Transverse colon (tissue), 4 donors: ENCODE data around the gene ACTR3. TPM values are rescaled to one million over a fixed set of nuclear protein-coding genes. Genes with fewer than 3 reads are reported as not detected.
A peak's percentile ranks its signal among the peaks of the same experiment; 100 is the strongest.

Experiments
- DNase-seq: peaks from one replicate; pipeline ENCODE4 v3.0.0-alpha.2; 2019
- H3K27ac ChIP-seq, 4 donors: fragments of 200-600 bp; sonication (generic); 2 replicates each; pipeline ENCODE4 v1.5.1; 2016 to 2018; ENCODE audit warnings: inconsistent platforms in 4 of 4
- H3K27me3 ChIP-seq: fragments of 200-600 bp; sonication (generic); 2 replicates; pipeline ENCODE4 v1.5.1; 2017; ENCODE audit warnings: inconsistent platforms
- H3K36me3 ChIP-seq, 4 donors: fragments of 200-600 bp; sonication (generic); 2 replicates each; pipeline ENCODE4 v1.5.1; 2017 to 2019; ENCODE audit warnings: inconsistent platforms in 4 of 4
- H3K4me1 ChIP-seq, 4 donors: fragments of 200-600 bp; sonication (generic); 2 replicates each; pipeline ENCODE4 v1.5.1; 2017 to 2020; ENCODE audit warnings: inconsistent platforms in 4 of 4
- H3K4me3 ChIP-seq, 4 donors: fragments of 200-600 bp; sonication (generic); 1 replicate in 1 of 4; 2 replicates in 3 of 4; pipeline versions ENCODE4 v1.5.1 to v1.6.1; 2017 to 2019; ENCODE audit warnings: inconsistent platforms in 4 of 4
- H3K9me3 ChIP-seq, 2 donors: fragments of 200-600 bp; sonication (generic); 2 replicates each; pipeline ENCODE4 v1.5.1; 2017 to 2019; ENCODE audit warnings: inconsistent platforms in 2 of 2
- CTCF ChIP-seq, 5 experiments: fragments of 200-600 bp in 3 of 5; fragments of 450-650 bp in 2 of 5; sonication (generic) in 3 of 5; IDR thresholded peaks; 1 replicate in 2 of 5; 2 replicates in 3 of 5; pipeline ENCODE4 v1.5.1; 2016 to 2017; ENCODE audit warnings: antibody characterized with exemption in 5 of 5, inconsistent platforms in 3 of 5, mild to moderate bottlenecking in 2 of 5, moderate library complexity in 1 of 5
- EP300 ChIP-seq: sonication (generic); formaldehyde crosslinking; IDR thresholded peaks from one replicate; pipeline ENCODE4 v1.6.1; 2017; ENCODE audit warnings: antibody characterized with exemption, low read depth
- POLR2A ChIP-seq: fragments of 450-650 bp; IDR thresholded peaks from one replicate; pipeline ENCODE4 v1.6.1; 2016; ENCODE audit warnings: antibody characterized with exemption, mild to moderate bottlenecking, moderate library complexity
- POLR2AphosphoS5 ChIP-seq, 3 donors: sonication (generic); formaldehyde crosslinking; IDR thresholded peaks; one replicate each; pipeline ENCODE4 v1.6.1; 2016; ENCODE audit warnings: antibody characterized with exemption in 3 of 3
- WGBS, 2 donors: methylation state at CpG; one replicate each; pipeline ENCODE4 v1.1.5; 2018; ENCODE audit warnings: low coverage in 1 of 2; 5-methylcytosine and 5-hydroxymethylcytosine counted together
- in situ Hi-C, 4 donors: fragments of 200-750 bp; cut with MboI; loops; one replicate each; pipeline versions ENCODE4 v1.15.0 to v1.15.1; 2017; ENCODE audit warnings: low sequenced_read_pairs in 3 of 4, low pct_ligation_motif_present in 1 of 4, low pct_unique_long_range_greater_than_20kb in 1 of 4
- intact Hi-C: fragments of 100-400 bp; cut with DNase I; formaldehyde crosslinking; loops from one replicate; pipeline ENCODE4 v1.15.1; 2023; ENCODE audit warnings: low total_unique reads
- total RNA-seq, 4 donors: library from RNA; depleted of rRNA; stranded (reverse); fragments of >200 nt; gene quantifications; one replicate each; pipeline ENCODE4 v1.1.0, GENCODE V29; 2016

ACTR3 gene
- total RNA-seq, 4 donors from 2014 or later = 68.8 to 143 (median 114) TPM

DNA sequence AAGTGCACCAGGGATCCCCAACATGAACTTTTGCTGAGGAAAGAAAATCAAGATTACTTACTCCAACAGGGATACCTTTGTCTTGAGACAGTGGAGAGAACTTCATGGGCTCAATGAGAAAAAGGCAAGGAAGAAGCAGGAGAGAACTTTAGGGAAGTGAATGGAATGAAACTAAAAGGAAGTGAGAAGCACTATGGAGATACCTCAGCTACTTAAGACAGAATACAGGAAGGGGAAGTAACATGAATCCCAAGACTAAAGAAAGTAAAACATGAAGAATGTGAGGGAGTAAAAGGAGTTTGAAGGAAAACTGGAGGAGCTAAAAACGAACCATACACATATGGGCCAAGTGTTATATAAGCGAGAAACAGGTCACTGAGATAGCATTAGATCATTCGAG is 32.4 kb upstream of the ACTR3 start:
- Histone ChIP-seq H3K36me3 (no peaks in the 10 kb centered on the region), H3K4me1 (peaks cover 0 to 12% (median 0%) of the 10 kb centered on the region in 4 donors), H3K4me3 (no peak overlapping the region), H3K27me3 (no peaks in the 10 kb centered on the region), H3K9me3 (no peaks in the 10 kb centered on the region), H3K27ac (peak overlapping the region in 1 of 4 donors; percentile 3)
- WGBS, 2 donors = 59 to 74% methylated on average over 3 of the region's 3 CpGs
- no peak for DNase-seq
- intact Hi-C loops = no loop called here
- in situ Hi-C loops = no loop called here
- TF ChIP-seq CTCF (IDR thresholded peaks at IDR 0.05) = no peak
- TF ChIP-seq EP300 = no peak
- no peak for TF ChIP-seq POLR2A
- TF ChIP-seq POLR2AphosphoS5 (IDR thresholded peaks at IDR 0.05) = no peak

GRCh38 chr2:113858764-113859163 is 31.1 kb upstream of the ACTR3 start:
- 82 to 84% methylated on average over 4 to 5 of the region's 5 CpGs for WGBS, 2 donors
- no peaks in the 10 kb centered on the region for H3K36me3 ChIP-seq
- in situ Hi-C loops = no loop called here

GRCh38 chr2:113861740-113862139 is 28.1 kb upstream of the ACTR3 start:
- peaks cover 0 to 12% (median 0%) of the 10 kb centered on the region in 4 donors for H3K4me1 ChIP-seq
- H3K4me3 ChIP-seq = no peak overlapping the region
- H3K9me3 ChIP-seq = no peaks in the 10 kb centered on the region
- TF ChIP-seq POLR2AphosphoS5 (IDR thresholded peaks at IDR 0.05) (no peak), CTCF (IDR thresholded peaks at IDR 0.05) (no peak), POLR2A (no peak), EP300 (no peak)
- no peaks in the 10 kb centered on the region for H3K36me3 ChIP-seq
- no peak for DNase-seq
- 82 to 88% methylated on average over 5 to 7 of the region's 7 CpGs for WGBS, 2 donors
- H3K27ac ChIP-seq = no peak overlapping the region
- intact Hi-C loops (no loop called here), in situ Hi-C loops (no loop called here)
- H3K27me3 ChIP-seq = no peaks in the 10 kb centered on the region

More at GRCh38 chr2:113858764-113859163, 31.1 kb upstream of the ACTR3 start:
- TF ChIP-seq POLR2A (no peak), EP300 (no peak), POLR2AphosphoS5 (IDR thresholded peaks at IDR 0.05) (no peak), CTCF (IDR thresholded peaks at IDR 0.05) (no peak)
- DNase-seq = no peak
- H3K9me3 ChIP-seq = no peaks in the 10 kb centered on the region
- H3K4me3 ChIP-seq = no peak overlapping the region
- H3K4me1 ChIP-seq = peaks cover 0 to 12% (median 0%) of the 10 kb centered on the region in 4 donors
- H3K27me3 ChIP-seq = no peaks in the 10 kb centered on the region
- no peak overlapping the region for H3K27ac ChIP-seq
- intact Hi-C loops = no loop called here

- no peak for TF ChIP-seq POLR2A
- no peak for TF ChIP-seq POLR2AphosphoS5 (IDR thresholded peaks at IDR 0.05)
- no peak for TF ChIP-seq CTCF (IDR thresholded peaks at IDR 0.05)
- no peak for TF ChIP-seq EP300
- H3K27ac ChIP-seq = no peak overlapping the region
- no peaks in the 10 kb centered on the region for H3K36me3 ChIP-seq
- 54 to 62% methylated on average over 3 of the region's 3 CpGs for WGBS, 2 donors
- no peaks in the 10 kb centered on the region for H3K27me3 ChIP-seq
- no peak overlapping the region for H3K4me3 ChIP-seq
- in situ Hi-C loops (no loop called here), intact Hi-C loops (no loop called here)
- H3K4me1 ChIP-seq = peaks cover 0 to 20% (median 3%) of the 10 kb centered on the region in 4 donors
- no peaks in the 10 kb centered on the region for H3K9me3 ChIP-seq
- DNase-seq = no peak
Observed at GRCh38 chr2:113863144-113863543, 26.7 kb upstream of the ACTR3 start.
